Measurements from ENCODE around the gene GNL1. TPM values are rescaled to one million over a fixed set of nuclear protein-coding genes. Genes with fewer than 3 reads are reported as not detected.

Gene GNL1
- total and polyA plus RNA-seq, 9 of the 15 experiments (the other 6 are each of a cell fraction or from before 2014, with no cell fraction given): 0.73 to 112 (median 58.0) TPM

- TF ChIP-seq BCLAF1 (IDR thresholded peaks at IDR 0.05; ENCODE audit: borderline replicate concordance in 1 of 2, control insufficient read depth in 1 of 2, low read depth in 2 of 2, low read length in 1 of 2) (0 out of 4 replicates have a peak, but pooled peaks of 1 of the 2 experiments have one; percentile 18), ATF7 (IDR thresholded peaks at IDR 0.05) (peak; percentile 82), FOS (IDR thresholded peaks at IDR 0.05; ENCODE audit: extremely low read depth, insufficient read length) (peak; percentile 25), SMAD4 (CRISPR knock-in tag; conservative IDR thresholded peaks at IDR 0.05) (peak; percentile 80), SMARCE1 (IDR thresholded peaks at IDR 0.05) (peak; percentile 70), CBFA2T2 (conservative IDR thresholded peaks at IDR 0.05) (peak; percentile 77), SRF (CRISPR knock-in tag; IDR thresholded peaks at IDR 0.05) (no peak; a peak in 1 of 4 replicates), RBFOX2 (IDR thresholded peaks at IDR 0.05; ENCODE audit: low read depth, low read length) (peak; percentile 84), FOXP1 (CRISPR knock-in tag; IDR thresholded peaks at IDR 0.05) (peak; percentile 86), ZNF384 (IDR thresholded peaks at IDR 0.05; ENCODE audit: low read depth, low read length) (no peak; the same call in 1 of the 2 replicates), XRCC3 (IDR thresholded peaks at IDR 0.05) (no peak), NCOA1 (IDR thresholded peaks at IDR 0.05; ENCODE audit: low read depth) (peak; percentile 63; the same call in 1 of the 2 replicates), GATAD2A (IDR thresholded peaks at IDR 0.05) (peak; percentile 73; the same call in 1 of the 2 replicates), CREM (IDR thresholded peaks at IDR 0.05; ENCODE audit: low read depth) (peak; percentile 76), BRD4 (IDR thresholded peaks at IDR 0.05) (peak; percentile 69; the same call in 1 of the 2 replicates), TBL1XR1 (IDR thresholded peaks at IDR 0.05; ENCODE audit: low read length in 2 of 2) (peak in 1 of 2 experiments; percentile 40; a peak in 3 of 4 replicates), RAD51 (IDR thresholded peaks at IDR 0.05; ENCODE audit: borderline replicate concordance, low read depth) (no peak), ZNF3 (CRISPR knock-in tag; IDR thresholded peaks at IDR 0.05) (no peak), MTF1 (CRISPR knock-in tag; IDR thresholded peaks at IDR 0.05; ENCODE audit: borderline replicate concordance) (no peak)
- TF ChIP-seq, protein P1, sequence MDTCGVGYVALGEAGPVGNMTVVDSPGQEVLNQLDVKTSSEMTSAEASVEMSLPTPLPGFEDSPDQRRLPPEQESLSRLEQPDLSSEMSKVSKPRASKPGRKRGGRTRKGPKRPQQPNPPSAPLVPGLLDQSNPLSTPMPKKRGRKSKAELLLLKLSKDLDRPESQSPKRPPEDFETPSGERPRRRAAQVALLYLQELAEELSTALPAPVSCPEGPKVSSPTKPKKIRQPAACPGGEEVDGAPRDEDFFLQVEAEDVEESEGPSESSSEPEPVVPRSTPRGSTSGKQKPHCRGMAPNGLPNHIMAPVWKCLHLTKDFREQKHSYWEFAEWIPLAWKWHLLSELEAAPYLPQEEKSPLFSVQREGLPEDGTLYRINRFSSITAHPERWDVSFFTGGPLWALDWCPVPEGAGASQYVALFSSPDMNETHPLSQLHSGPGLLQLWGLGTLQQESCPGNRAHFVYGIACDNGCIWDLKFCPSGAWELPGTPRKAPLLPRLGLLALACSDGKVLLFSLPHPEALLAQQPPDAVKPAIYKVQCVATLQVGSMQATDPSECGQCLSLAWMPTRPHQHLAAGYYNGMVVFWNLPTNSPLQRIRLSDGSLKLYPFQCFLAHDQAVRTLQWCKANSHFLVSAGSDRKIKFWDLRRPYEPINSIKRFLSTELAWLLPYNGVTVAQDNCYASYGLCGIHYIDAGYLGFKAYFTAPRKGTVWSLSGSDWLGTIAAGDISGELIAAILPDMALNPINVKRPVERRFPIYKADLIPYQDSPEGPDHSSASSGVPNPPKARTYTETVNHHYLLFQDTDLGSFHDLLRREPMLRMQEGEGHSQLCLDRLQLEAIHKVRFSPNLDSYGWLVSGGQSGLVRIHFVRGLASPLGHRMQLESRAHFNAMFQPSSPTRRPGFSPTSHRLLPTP (IDR thresholded peaks at IDR 0.05; ENCODE audit: borderline replicate concordance, extremely low read depth, insufficient read length): peak; percentile 13
- TF ChIP-seq, protein P2, sequence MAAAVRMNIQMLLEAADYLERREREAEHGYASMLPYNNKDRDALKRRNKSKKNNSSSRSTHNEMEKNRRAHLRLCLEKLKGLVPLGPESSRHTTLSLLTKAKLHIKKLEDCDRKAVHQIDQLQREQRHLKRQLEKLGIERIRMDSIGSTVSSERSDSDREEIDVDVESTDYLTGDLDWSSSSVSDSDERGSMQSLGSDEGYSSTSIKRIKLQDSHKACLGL (CRISPR knock-in tag; IDR thresholded peaks at IDR 0.05; ENCODE audit: borderline replicate concordance, poor library complexity, severe bottlenecking): no peak
Measured at GRCh38 chr6:30515944-30516753, 40.1 kb downstream of the GNL1 start (continued).

Measured in K562 (cell line).